ENCODE results near the gene NIPBL.

Gene NIPBL

GRCh38 chr5:36943584-36943983 is 67.0 kb downstream of the NIPBL start:
- Mint-ChIP-seq H3K27ac (peak overlapping the region; percentile 23), H3K4me1 (peaks cover 5% of the 10 kb centered on the region)

GRCh38 chr5:36944024-36944423 is 67.5 kb downstream of the NIPBL start:
- H3K4me1 Mint-ChIP-seq, result peaks cover 5% of the 10 kb centered on the region
- no peak overlapping the region for H3K4me3 Mint-ChIP-seq
- H3K27ac Mint-ChIP-seq, result no peak overlapping the region
- no peaks in the 10 kb centered on the region for H3K9me3 Mint-ChIP-seq
- TF ChIP-seq, protein P1, sequence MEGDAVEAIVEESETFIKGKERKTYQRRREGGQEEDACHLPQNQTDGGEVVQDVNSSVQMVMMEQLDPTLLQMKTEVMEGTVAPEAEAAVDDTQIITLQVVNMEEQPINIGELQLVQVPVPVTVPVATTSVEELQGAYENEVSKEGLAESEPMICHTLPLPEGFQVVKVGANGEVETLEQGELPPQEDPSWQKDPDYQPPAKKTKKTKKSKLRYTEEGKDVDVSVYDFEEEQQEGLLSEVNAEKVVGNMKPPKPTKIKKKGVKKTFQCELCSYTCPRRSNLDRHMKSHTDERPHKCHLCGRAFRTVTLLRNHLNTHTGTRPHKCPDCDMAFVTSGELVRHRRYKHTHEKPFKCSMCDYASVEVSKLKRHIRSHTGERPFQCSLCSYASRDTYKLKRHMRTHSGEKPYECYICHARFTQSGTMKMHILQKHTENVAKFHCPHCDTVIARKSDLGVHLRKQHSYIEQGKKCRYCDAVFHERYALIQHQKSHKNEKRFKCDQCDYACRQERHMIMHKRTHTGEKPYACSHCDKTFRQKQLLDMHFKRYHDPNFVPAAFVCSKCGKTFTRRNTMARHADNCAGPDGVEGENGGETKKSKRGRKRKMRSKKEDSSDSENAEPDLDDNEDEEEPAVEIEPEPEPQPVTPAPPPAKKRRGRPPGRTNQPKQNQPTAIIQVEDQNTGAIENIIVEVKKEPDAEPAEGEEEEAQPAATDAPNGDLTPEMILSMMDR (IDR thresholded peaks at IDR 0.05), result no peak
- H3K27me3 Mint-ChIP-seq (ENCODE audit: low read depth, poor library complexity), result no peaks in the 10 kb centered on the region
- DNase-seq, result no peak
- peaks cover 7% of the 10 kb centered on the region for H3K36me3 Mint-ChIP-seq (ENCODE audit: low read depth)

More at GRCh38 chr5:36943584-36943983, 67.0 kb downstream of the NIPBL start:
- Mint-ChIP-seq H3K4me3 (no peak overlapping the region), H3K9me3 (no peaks in the 10 kb centered on the region), H3K36me3 (ENCODE audit: low read depth) (peaks cover 8% of the 10 kb centered on the region), H3K27me3 (ENCODE audit: low read depth, poor library complexity) (no peaks in the 10 kb centered on the region)
- TF ChIP-seq, protein P1 (IDR thresholded peaks at IDR 0.05), result no peak
- no peak for DNase-seq

DNA sequence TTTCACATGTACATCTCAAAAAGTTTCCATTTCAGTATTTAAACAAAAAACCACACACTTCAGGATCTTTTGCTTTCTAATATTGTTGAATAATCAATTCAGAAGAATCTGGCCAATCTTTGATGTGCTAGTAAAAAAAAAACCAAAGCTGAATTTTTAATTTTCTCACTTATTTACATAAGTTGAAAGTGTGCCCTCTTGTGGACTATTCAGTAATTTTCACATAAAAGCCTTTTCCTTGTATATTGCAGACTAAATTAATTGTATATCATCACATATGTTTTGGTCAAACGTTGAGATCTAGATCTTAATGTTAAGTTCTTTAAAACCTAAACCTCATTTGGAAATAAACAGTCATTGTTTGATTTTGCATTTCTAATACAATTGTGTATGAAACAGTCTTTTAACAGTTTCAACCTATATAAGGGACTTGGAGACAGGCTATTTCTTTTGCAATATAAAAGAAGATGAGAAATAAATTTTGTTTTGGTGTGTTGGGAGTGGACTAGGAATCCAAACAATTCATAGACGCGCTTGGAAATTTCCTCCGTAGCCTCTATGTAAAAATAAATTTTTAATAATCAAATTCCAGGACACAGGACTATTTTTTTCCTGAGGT is 68.1 kb downstream of the NIPBL start:
- Mint-ChIP-seq H3K27me3 (ENCODE audit: low read depth, poor library complexity) (no peaks in the 10 kb centered on the region), H3K4me3 (no peak overlapping the region), H3K36me3 (ENCODE audit: low read depth) (no peaks in the 10 kb centered on the region), H3K4me1 (peaks cover 5% of the 10 kb centered on the region), H3K27ac (no peak overlapping the region), H3K9me3 (no peaks in the 10 kb centered on the region)
- DNase-seq, result no peak
- TF ChIP-seq, protein P1 (IDR thresholded peaks at IDR 0.05), result peak; percentile 56

GRCh38 chr5:36945687-36946086 is 69.1 kb downstream of the NIPBL start:
- H3K27ac Mint-ChIP-seq, result peak overlapping the region; percentile 27
- no peak for DNase-seq
- H3K36me3 Mint-ChIP-seq (ENCODE audit: low read depth), result no peaks in the 10 kb centered on the region
- peaks cover 11% of the 10 kb centered on the region for H3K4me1 Mint-ChIP-seq
- TF ChIP-seq, protein P1 (IDR thresholded peaks at IDR 0.05), result no peak
- no peaks in the 10 kb centered on the region for H3K27me3 Mint-ChIP-seq (ENCODE audit: low read depth, poor library complexity)
- H3K4me3 Mint-ChIP-seq, result no peak overlapping the region
- H3K9me3 Mint-ChIP-seq, result no peaks in the 10 kb centered on the region

- TF ChIP-seq, protein P1 (IDR thresholded peaks at IDR 0.05), result no peak
- no peak for DNase-seq
- H3K4me1 Mint-ChIP-seq, result peaks cover 11% of the 10 kb centered on the region
- H3K9me3 Mint-ChIP-seq, result no peaks in the 10 kb centered on the region
- no peak overlapping the region for H3K27ac Mint-ChIP-seq
- H3K36me3 Mint-ChIP-seq (ENCODE audit: low read depth), result no peaks in the 10 kb centered on the region
- no peaks in the 10 kb centered on the region for H3K27me3 Mint-ChIP-seq (ENCODE audit: low read depth, poor library complexity)
- no peak overlapping the region for H3K4me3 Mint-ChIP-seq
Measured at GRCh38 chr5:36946101-36946500, 69.5 kb downstream of the NIPBL start.

GRCh38 chr5:36948041-36948440 is 71.5 kb downstream of the NIPBL start:
- Mint-ChIP-seq H3K4me1 (peaks cover 11% of the 10 kb centered on the region), H3K36me3 (ENCODE audit: low read depth) (no peaks in the 10 kb centered on the region), H3K27me3 (ENCODE audit: low read depth, poor library complexity) (no peaks in the 10 kb centered on the region), H3K9me3 (no peaks in the 10 kb centered on the region), H3K27ac (no peak overlapping the region), H3K4me3 (no peak overlapping the region)
- no peak for DNase-seq
- TF ChIP-seq, protein P1 (IDR thresholded peaks at IDR 0.05), result no peak
